Calu3 (cell line): ENCODE measurements around the gene EIF3A. TPM values are rescaled to one million over a fixed set of nuclear protein-coding genes. Genes with fewer than 3 reads are reported as not detected.

Experiments
- BruUV-seq: library from RNA; stranded (reverse); fragments of 400-500 nt; replicated peaks from 2 replicates; lab custom pipeline; 2021; lab: Mats Ljungman, UMichigan
- CTCF ChIA-PET: fragments of 300-600 bp; sonication (Branson Sonifier 250); formaldehyde crosslinking; loops from one replicate; lab custom pipeline; 2022; ENCODE audit warnings: antibody characterized with exemption; lab: Charles Lee
- DNase-seq: peaks from one replicate; pipeline ENCODE4 v3.0.0; 2022
- H3K27ac Mint-ChIP-seq: one replicate; pipeline ENCODE4 v1.8.0; 2022; ENCODE audit warnings: mixed read lengths; ENCODE audit not compliant: unreplicated experiment
- H3K27me3 Mint-ChIP-seq: one replicate; pipeline ENCODE4 v1.8.0; 2022; ENCODE audit warnings: mixed read lengths; ENCODE audit not compliant: unreplicated experiment
- H3K36me3 Mint-ChIP-seq: one replicate; pipeline ENCODE4 v1.8.0; 2022; ENCODE audit warnings: mild to moderate bottlenecking, moderate library complexity, mixed read lengths; ENCODE audit not compliant: insufficient read depth, unreplicated experiment
- H3K4me1 Mint-ChIP-seq: one replicate; pipeline ENCODE4 v1.8.0; 2022; ENCODE audit warnings: mild to moderate bottlenecking, low read depth, mixed read lengths; ENCODE audit not compliant: unreplicated experiment
- H3K4me3 Mint-ChIP-seq: one replicate; pipeline ENCODE4 v1.8.0; 2022; ENCODE audit warnings: mild to moderate bottlenecking, low read depth, moderate library complexity, mixed read lengths; ENCODE audit not compliant: unreplicated experiment
- H3K9me3 Mint-ChIP-seq: one replicate; pipeline ENCODE4 v1.8.0; 2022; ENCODE audit warnings: low read depth, mixed read lengths; ENCODE audit not compliant: unreplicated experiment
- CTCF ChIP-seq: fragments of 200-600 bp; IDR thresholded peaks from one replicate; pipeline ENCODE4 v1.8.0; 2022; ENCODE audit warnings: antibody characterized with exemption; ENCODE audit not compliant: unreplicated experiment
- intact Hi-C: fragments of 100-400 bp; cut with micrococcal nuclease; formaldehyde crosslinking; loops from one replicate; pipeline ENCODE4 v1.10.0; 2022; ENCODE audit not compliant: unreplicated experiment
- total RNA-seq: library from RNA; stranded (reverse); gene quantifications from 2 replicates; pipeline ENCODE4 v1.2.3, GENCODE V29; 2022

The EIF3A gene
- total RNA-seq, 1 experiment from 2014 or later, result 104 TPM

GRCh38 chr10:119005362-119006043, 75.1 kb downstream of the EIF3A start:
- no peak for DNase-seq
- Mint-ChIP-seq H3K27me3 (no peaks in the 10 kb centered on the region), H3K27ac (no peak overlapping the region), H3K4me3 (no peak overlapping the region), H3K4me1 (peaks cover 11% of the 10 kb centered on the region), H3K36me3 (peaks cover 4% of the 10 kb centered on the region), H3K9me3 (no peaks in the 10 kb centered on the region)
- intact Hi-C loops, result loop anchor here (10.0 kb wide), 1 partner anchor 151 kb away; no protein-coding TSS in a partner anchor
- CTCF ChIA-PET, result no interaction called here
- no peak for TF ChIP-seq CTCF
- no TSS peak for BruUV-seq

- intact Hi-C loops, result loop anchor here (10.0 kb wide), 1 partner anchor 149 kb away; no protein-coding TSS in a partner anchor
- no peak for DNase-seq
- H3K4me3 Mint-ChIP-seq, result no peak overlapping the region
- H3K27ac Mint-ChIP-seq, result no peak overlapping the region
- H3K36me3 Mint-ChIP-seq, result peaks cover 4% of the 10 kb centered on the region
- H3K9me3 Mint-ChIP-seq, result no peaks in the 10 kb centered on the region
- TF ChIP-seq CTCF, result no peak
- no TSS peak for BruUV-seq
- peaks cover 11% of the 10 kb centered on the region for H3K4me1 Mint-ChIP-seq
- CTCF ChIA-PET, result no interaction called here
- H3K27me3 Mint-ChIP-seq, result no peaks in the 10 kb centered on the region
These were observed 76.9 kb downstream of the EIF3A start for GRCh38 chr10:119003572-119004289.

GRCh38 chr10:119001717-119002500, 78.7 kb downstream of the EIF3A start:
- H3K4me3 Mint-ChIP-seq, result no peak overlapping the region
- no peaks in the 10 kb centered on the region for H3K27me3 Mint-ChIP-seq
- no peak overlapping the region for H3K27ac Mint-ChIP-seq
- TF ChIP-seq CTCF, result no peak
- BruUV-seq, result no TSS peak
- H3K4me1 Mint-ChIP-seq, result peaks cover 6% of the 10 kb centered on the region
- H3K9me3 Mint-ChIP-seq, result no peaks in the 10 kb centered on the region
- H3K36me3 Mint-ChIP-seq, result peaks cover 4% of the 10 kb centered on the region
- no peak for DNase-seq
- CTCF ChIA-PET, result no interaction called here
- intact Hi-C loops, result loop anchor here (10.0 kb wide), 1 partner anchor 147 kb away; no protein-coding TSS in a partner anchor

- no peak for DNase-seq
- Mint-ChIP-seq H3K9me3 (no peaks in the 10 kb centered on the region), H3K27me3 (peaks cover 3% of the 10 kb centered on the region), H3K27ac (peak overlapping the region; percentile 29), H3K4me3 (no peak overlapping the region), H3K36me3 (no peaks in the 10 kb centered on the region), H3K4me1 (no peaks in the 10 kb centered on the region)
- intact Hi-C loops, result no loop called here
- no peak for TF ChIP-seq CTCF
- CTCF ChIA-PET, result no interaction called here
- no TSS peak for BruUV-seq
These were observed 82.4 kb downstream of the EIF3A start for GRCh38 chr10:118998183-118998582.
